Measurements from ENCODE around the gene RGSL1. TPM values are rescaled to one million over a fixed set of nuclear protein-coding genes. Genes with fewer than 3 reads are reported as not detected.
A peak's percentile ranks its signal among the peaks of the same experiment; 100 is the strongest.

Gene RGSL1
- total and polyA plus RNA-seq, 9 of the 15 experiments (the other 6 are each of a cell fraction or from before 2014, with no cell fraction given) = 0.03 TPM; not detected in 8

DNA sequence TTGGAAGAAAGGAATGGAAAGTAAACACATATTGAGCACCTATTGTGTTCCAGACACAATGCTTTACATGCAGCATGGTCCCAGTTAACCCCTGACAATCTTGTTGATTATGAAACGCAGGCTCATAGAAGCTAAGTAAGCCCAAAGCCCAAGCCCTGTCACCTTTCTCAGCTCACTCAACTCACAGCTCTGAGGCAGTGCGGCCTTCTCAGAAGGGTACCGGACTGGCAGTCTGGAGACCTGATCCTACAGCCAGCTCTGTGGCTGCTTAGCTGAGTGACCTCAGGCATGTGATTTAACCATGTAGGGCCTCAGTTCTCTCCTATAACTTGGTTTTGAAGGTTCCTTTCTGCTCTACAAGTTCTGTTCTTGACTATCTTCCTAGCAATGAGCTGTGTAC lies 139.6 kb downstream of the RGSL1 start:
- DNase-seq (ENCODE audit: extremely low read depth in 1 of 4, low spot score in 3 of 4) (no peak), FAIRE-seq (no peak), ATAC-seq (no peak)
- intact Hi-C loops (cut with micrococcal nuclease) = loop anchor here (10.0 kb wide), 1 partner anchor 285 kb away; no protein-coding TSS in a partner anchor
- Histone ChIP-seq H3K9me1 (ENCODE audit: control insufficient read depth, insufficient read depth, low read length) (no peaks in the 10 kb centered on the region), H2AFZ (ENCODE audit: low read depth, low read length) (peak overlapping the region; percentile 96), H3K4me2 (ENCODE audit: insufficient read depth, low read length) (peak overlapping the region; percentile 90), H3K4me1 (replicated peaks in 1 of 2; ENCODE audit: control insufficient read depth in 2 of 2, insufficient read depth in 2 of 2, low read length in 2 of 2) (peaks cover 0 to 36% of the 10 kb centered on the region in 2 experiments; a peak in 4 of 5 replicates), H3K36me3 (ENCODE audit: control insufficient read depth, insufficient read depth, low read length) (no peaks in the 10 kb centered on the region), H4K20me1 (replicated peaks; ENCODE audit: control insufficient read depth, insufficient read depth, low read length) (no peaks in the 10 kb centered on the region), H3K9me3 (replicated peaks; ENCODE audit: control insufficient read depth, insufficient read depth, low read depth, low read length) (no peaks in the 10 kb centered on the region), H3K79me2 (ENCODE audit: control insufficient read depth, insufficient read depth, low read length) (no peaks in the 10 kb centered on the region), H3K4me3 (peak overlapping the region; percentile 58), H3K9ac (ENCODE audit: insufficient read depth in 1 of 2, low read depth in 2 of 2, low read length in 2 of 2) (no peak overlapping the region), H3K27me3 (ENCODE audit: control insufficient read depth in 2 of 2, insufficient read depth in 2 of 2, low read length in 2 of 2) (peaks cover 0 to 4% of the 10 kb centered on the region in 2 experiments; a peak in 1 of 5 replicates), H3K27ac (ENCODE audit: extremely low read depth, low read depth, low read length) (no peak overlapping the region)
- POLR2A ChIA-PET = interaction anchor here (0.6 to 2.0 kb wide), 10 partner anchors 9 to 1299 kb away, joined by 3 to 6 read pairs (median 4); no protein-coding TSS in a partner anchor
- TF ChIP-seq ZKSCAN8 (CRISPR knock-in tag; IDR thresholded peaks at IDR 0.05) (peak; percentile 3; the same call in 1 of the 2 replicates), GATA2 (CRISPR knock-in tag; IDR thresholded peaks at IDR 0.05) (no peak), ZFP1 (CRISPR knock-in tag; IDR thresholded peaks at IDR 0.05) (no peak), ELF4 (CRISPR knock-in tag; IDR thresholded peaks at IDR 0.05) (no peak), ZNF253 (CRISPR knock-in tag; conservative IDR thresholded peaks at IDR 0.05) (no peak), CBFA2T2 (conservative IDR thresholded peaks at IDR 0.05) (no peak)
- CTCF ChIA-PET (ENCODE audit: low intra/inter-chr PET ratio) = no interaction called here
- WGBS (ENCODE audit: insufficient coverage, low coverage, missing lambda C conversion rate) = 74% methylated on average over 3 of the region's 3 CpGs
- in situ Hi-C loops (cut with MboI) = loop anchor here (10.0 kb wide), 1 partner anchor 285 kb away; no protein-coding TSS in a partner anchor
- BruUV-seq (replicated peaks) = no TSS peak

- WGBS (ENCODE audit: insufficient coverage, low coverage, missing lambda C conversion rate) = 60% methylated on average over 5 of the region's 5 CpGs
- H3K79me2 ChIP-seq (ENCODE audit: control insufficient read depth, insufficient read depth, low read length) = no peaks in the 10 kb centered on the region
- peaks cover 0 to 31% of the 10 kb centered on the region in 2 experiments; a peak in 4 of 5 replicates for H3K4me1 ChIP-seq (replicated peaks in 1 of 2; ENCODE audit: control insufficient read depth in 2 of 2, insufficient read depth in 2 of 2, low read length in 2 of 2)
- ChIA-PET CTCF (ENCODE audit: low intra/inter-chr PET ratio) (no interaction called here), POLR2A (interaction anchor here (1.2 to 2.0 kb wide), 3 partner anchors 8 to 502 kb away, joined by 4 to 6 read pairs (median 4); no protein-coding TSS in a partner anchor)
- TF ChIP-seq CBFA2T2 (conservative IDR thresholded peaks at IDR 0.05) (0 out of 2 replicates have a peak, but pooled peaks have one; percentile 2), ZNF263 (CRISPR knock-in tag; IDR thresholded peaks at IDR 0.05; ENCODE audit: borderline replicate concordance) (no peak)
- no peaks in the 10 kb centered on the region for H3K36me3 ChIP-seq (ENCODE audit: control insufficient read depth, insufficient read depth, low read length)
- H2AFZ ChIP-seq (ENCODE audit: low read depth, low read length) = peak overlapping the region; percentile 96; the same call in 1 of the 2 replicates
- ATAC-seq = no peak
- peaks cover 0 to 4% of the 10 kb centered on the region in 2 experiments; a peak in 1 of 5 replicates for H3K27me3 ChIP-seq (ENCODE audit: control insufficient read depth in 2 of 2, insufficient read depth in 2 of 2, low read length in 2 of 2)
- no peaks in the 10 kb centered on the region for H4K20me1 ChIP-seq (replicated peaks; ENCODE audit: control insufficient read depth, insufficient read depth, low read length)
- no peak overlapping the region for H3K4me3 ChIP-seq
- no peaks in the 10 kb centered on the region for H3K9me1 ChIP-seq (ENCODE audit: control insufficient read depth, insufficient read depth, low read length)
- intact Hi-C loops (cut with micrococcal nuclease) = loop anchor here (10.0 kb wide), 1 partner anchor 285 kb away; no protein-coding TSS in a partner anchor
- DNase-seq (ENCODE audit: extremely low read depth in 1 of 4, low spot score in 3 of 4) = no peak
- H3K4me2 ChIP-seq (ENCODE audit: insufficient read depth, low read length) = no peak overlapping the region
- H3K27ac ChIP-seq (ENCODE audit: extremely low read depth, low read depth, low read length) = no peak overlapping the region
- H3K9ac ChIP-seq (ENCODE audit: insufficient read depth in 1 of 2, low read depth in 2 of 2, low read length in 2 of 2) = no peak overlapping the region
- in situ Hi-C loops (cut with MboI) = loop anchor here (10.0 kb wide), 2 partner anchors 285 to 505 kb away; no protein-coding TSS in a partner anchor
- no peaks in the 10 kb centered on the region for H3K9me3 ChIP-seq (replicated peaks; ENCODE audit: control insufficient read depth, insufficient read depth, low read depth, low read length)
- FAIRE-seq = no peak
- BruUV-seq (replicated peaks) = no TSS peak
These were observed 140.0 kb downstream of the RGSL1 start for GRCh38 chr1:182589931-182590330.
